HG03457 (cell line): ENCODE measurements around the gene GBGT1.
"Not testable (repeated sequence)": the region's sequence is repeated elsewhere in the genome, so short reads cannot be mapped to it uniquely, and the experiment has no call there.

ENCODE experiments used
- ATAC-seq: cut with Tn5 transposase; IDR thresholded peaks from one replicate; pipeline ENCODE4 v1.9.1; 2021; ENCODE audit warnings: moderate number of reproducible peaks; ENCODE audit not compliant: unreplicated experiment

GBGT1 gene

GRCh38 chr9:133163504-133164172 is at the start of gene GBGT1:
Gene GBGT1 (minus strand): TSS chr9:133163914. CDS start chr9:133162412, 1,502 bp downstream.
- no peak for ATAC-seq

GRCh38 chr9:133210609-133211008 is 46.9 kb upstream of the GBGT1 start:
- no peak for ATAC-seq

- ATAC-seq = no peak
Observed at GRCh38 chr9:133210202-133210532, 46.5 kb upstream of the GBGT1 start.

DNA sequence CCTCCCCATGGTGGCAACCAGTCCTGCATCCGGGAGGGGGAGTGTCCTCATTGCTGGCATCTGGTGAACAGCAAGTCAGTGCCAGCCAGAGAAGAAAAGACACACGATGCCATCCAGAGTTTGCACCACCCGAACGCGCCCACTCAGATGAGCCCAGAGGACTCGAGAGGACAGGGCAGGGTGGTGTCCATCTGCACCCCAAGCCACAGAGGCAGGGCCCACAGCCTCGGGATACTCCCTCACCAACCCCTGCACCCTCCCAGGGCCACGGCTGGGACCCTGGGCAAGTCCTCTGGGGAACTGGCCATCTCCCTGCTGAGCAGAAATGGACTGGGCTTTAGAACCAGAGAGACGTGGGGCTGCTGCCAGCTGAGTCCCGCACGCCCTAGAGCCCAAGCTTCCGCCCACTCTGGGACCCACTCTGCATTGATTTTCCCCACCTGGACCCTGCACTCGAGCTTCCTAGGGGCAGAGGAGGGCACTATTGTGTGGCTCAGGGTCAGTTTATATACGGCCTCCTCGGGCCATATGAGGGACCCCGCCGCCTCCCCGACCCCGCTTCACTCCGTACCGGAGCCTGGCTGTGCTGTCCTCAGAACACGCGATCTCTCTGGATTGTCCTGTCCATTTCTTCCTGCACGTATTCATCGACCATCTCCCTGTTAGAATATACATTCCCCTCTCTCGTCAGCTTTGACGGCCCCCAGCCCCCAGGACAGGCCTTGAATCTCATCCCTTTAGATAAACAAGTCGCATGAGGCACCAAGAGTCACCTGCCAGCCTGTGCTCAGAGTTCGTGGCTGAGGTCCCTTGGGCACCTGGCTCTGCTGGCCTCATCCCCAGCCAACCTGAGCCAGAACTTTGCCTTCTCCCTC is 45.9 kb upstream of the GBGT1 start:
- not testable (repeated sequence) for ATAC-seq

DNA sequence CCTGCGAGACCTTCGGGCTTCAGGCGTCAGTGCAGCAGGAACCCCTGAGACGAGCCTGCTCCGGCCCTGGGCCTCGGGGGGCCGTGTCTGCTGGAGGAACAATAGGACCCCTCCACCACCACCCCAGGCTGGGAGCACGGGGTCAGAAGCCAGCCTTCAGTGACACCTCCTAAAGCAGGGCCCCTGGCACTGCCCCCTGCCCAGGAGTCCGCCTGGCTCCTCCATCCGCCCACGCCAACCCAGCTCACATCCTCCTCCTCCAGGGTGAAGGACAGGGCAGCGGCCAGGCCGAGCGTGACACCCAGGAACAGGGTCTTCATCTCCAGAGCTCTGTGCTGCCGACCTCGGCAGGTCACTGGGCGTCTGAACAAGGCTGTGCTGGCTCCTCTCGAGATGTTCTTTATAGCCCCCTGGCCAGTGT is 45.2 kb upstream of the GBGT1 start, which contains the start of gene OBP2B:
OBP2B (minus strand) TSS at position 371 of the 421 bp plus-strand sequence; CDS start at position 320, 51 bp downstream.
- not testable (repeated sequence) for ATAC-seq

GRCh38 chr9:133208171-133208879 is 44.6 kb upstream of the GBGT1 start:
- not testable (repeated sequence) for ATAC-seq

DNA sequence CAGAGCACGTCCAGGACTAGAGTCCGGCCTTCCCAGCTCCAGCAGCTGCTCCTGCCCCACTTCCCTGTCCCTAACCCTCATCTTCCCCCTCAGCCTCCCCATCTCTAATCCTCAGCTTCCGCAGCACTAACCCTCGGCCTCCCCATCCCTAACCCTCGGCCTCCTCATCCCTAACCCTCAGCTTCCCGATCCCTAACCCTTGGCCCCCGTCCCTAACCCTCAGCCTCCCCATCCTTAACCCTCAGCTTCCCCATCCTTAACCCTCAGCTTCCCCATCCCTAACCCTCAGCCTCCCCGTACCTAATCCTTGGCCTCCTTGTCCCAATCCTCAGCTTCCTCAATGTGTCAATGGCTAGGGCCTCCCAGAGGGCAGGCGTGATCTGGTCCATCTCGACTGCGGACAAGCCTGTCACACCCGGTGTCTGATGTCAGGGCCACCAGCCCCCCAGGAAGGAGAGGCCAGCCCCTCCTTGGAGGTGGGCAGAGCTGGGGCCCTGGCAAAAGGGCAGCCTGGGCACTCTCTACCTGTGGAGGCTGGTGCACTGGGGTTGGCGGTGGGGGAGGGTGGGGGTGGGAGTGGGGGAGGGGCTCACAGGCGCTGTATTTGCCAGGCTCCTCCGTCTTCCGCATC is 43.9 kb upstream of the GBGT1 start:
- ATAC-seq = no peak

- no peak for ATAC-seq
Observed at GRCh38 chr9:133207021-133207531, 43.4 kb upstream of the GBGT1 start.

DNA sequence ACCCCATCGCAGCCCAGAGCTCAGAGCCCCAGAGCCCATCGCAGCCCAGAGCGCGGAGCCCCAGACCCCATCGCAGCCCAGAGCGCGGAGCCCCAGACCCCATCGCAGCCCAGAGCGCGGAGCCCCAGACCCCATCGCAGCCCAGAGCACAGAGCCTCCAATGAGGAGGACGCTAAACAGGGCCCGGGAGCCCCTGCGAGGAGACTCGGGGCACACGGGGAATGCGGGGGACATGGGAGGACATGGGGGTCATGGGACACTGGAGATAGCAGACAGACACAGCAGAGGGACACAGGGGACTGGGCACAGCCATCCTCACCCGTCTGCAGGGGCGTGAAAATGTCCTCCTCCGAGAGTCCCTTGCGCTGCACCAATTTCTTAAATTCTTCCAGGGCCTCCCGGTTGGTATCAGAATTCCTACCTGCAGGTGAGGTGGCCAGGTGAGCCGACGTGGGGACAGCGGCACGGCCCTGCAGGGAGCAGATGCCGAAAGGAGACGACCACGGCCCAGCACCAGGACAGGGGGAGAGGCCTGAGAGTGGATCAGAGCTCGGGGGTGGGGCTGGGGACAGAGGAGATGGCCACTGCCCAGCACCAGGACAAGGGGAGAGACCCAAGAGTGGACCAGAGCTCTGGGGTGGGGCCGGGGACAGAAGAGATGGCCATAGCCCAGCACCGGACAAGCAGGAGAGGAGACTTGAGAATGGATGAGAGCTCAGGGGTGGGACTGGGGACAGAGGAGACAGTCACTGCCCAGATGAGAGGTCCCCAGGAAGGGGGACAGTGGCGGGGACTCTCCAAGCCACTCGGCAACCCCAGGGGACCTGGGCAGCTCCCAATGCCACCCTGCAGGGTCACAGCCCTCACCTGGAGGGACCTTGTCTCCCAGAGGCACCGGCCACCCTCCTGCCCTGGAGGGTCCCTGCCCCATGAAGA is 42.5 kb upstream of the GBGT1 start:
- ATAC-seq = no peak

DNA sequence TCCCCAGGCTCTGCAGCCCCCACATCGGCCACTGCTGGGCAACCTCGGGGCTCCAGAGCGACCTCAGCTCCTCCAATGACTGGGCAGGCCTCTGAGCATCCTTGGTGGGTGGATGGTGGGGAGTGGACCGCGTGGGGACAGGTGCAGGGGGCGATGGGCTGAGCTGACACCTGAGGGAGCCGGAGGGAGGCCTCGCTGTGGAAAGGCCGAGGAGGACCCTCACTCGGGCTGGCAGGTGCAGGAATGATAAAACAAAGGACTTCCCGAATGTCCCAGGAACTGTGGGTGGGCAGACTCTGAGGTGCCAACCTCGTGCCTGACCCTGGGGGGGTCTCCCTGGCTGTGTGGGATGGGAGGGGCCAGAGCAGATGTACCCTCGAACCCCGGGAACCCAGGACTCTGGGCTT is 41.8 kb upstream of the GBGT1 start:
- not testable (repeated sequence) for ATAC-seq

DNA sequence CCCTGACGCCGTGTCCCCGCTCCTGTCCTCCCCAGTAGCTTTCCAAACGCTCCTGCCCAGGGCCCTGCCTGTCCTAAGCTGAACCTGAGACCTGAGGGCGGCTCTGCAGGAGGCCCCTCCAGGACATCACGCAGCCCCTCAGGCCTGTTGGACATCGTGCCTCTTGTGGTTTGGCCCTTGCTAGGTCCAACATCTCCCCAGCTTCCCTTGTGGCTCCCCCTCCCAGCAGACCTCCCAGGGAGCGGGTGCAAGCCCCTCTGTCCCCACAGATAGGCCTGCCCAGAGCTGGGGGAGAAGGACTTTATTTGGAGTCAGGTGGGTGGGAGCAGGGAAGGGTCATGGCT is 41.3 kb upstream of the GBGT1 start:
- no peak for ATAC-seq

DNA sequence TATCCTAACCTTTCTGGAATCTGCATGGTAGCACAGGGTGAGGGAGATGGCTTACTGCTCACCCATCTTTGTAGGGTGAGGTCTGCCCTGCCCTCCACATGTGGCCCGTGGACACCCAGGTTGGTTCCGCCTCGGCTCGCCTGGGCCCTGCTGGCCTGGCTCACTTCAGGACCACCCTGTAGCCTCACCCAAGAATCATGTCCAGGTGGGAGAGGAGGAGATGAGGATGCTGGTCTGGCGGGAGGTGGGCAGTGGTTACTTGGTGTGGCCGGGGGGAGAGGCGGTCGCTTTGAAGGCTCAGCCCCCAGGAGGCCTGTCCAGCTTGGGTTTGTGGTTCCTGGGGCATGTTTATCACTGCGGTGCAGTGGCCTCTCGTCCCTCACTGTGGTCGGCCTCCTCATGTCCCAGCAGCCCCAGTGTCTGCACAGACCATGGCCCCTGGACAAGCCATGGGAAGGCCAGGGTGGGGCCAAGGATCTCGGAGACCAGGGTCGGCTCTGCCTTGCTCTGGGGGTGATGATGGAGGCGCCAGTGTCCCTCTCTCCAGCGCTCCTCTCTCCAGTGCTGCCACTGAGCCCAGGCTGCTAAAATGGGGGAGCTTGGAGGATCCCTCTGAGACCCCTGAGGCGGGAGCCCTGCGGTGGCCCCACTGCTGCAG is 40.8 kb upstream of the GBGT1 start:
- ATAC-seq = no peak

DNA sequence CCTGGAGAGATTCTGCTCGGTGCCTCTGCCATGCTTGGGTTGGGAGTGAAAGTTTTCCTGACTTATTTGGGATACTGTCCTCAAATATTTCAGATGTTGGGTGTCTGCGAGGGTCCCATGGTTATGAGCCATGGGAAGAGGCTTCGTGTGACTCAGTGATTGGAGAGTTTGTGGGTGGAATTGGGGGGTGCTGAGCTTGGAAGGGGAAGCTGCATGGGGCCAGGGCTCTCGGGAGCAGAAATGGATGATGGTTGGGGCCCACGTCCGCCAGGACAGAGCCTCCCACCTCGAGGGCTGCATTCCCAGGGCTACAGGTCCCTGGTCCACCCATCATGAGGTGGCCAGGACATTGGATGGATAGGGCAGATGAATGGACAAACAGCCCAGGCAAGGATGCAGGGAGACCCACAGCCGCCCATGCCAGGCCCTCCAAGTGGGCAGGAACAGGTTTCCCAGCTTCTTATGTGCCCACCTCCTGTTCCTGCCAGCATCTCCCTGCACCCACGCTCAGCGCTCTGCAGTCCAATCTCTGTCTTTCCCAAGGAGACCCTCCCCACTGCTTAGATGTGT is 39.9 kb upstream of the GBGT1 start:
- ATAC-seq = no peak

GRCh38 chr9:133202688-133203453 is 39.2 kb upstream of the GBGT1 start:
- no peak for ATAC-seq

GRCh38 chr9:133202145-133202513 is 38.4 kb upstream of the GBGT1 start:
- no peak for ATAC-seq

DNA sequence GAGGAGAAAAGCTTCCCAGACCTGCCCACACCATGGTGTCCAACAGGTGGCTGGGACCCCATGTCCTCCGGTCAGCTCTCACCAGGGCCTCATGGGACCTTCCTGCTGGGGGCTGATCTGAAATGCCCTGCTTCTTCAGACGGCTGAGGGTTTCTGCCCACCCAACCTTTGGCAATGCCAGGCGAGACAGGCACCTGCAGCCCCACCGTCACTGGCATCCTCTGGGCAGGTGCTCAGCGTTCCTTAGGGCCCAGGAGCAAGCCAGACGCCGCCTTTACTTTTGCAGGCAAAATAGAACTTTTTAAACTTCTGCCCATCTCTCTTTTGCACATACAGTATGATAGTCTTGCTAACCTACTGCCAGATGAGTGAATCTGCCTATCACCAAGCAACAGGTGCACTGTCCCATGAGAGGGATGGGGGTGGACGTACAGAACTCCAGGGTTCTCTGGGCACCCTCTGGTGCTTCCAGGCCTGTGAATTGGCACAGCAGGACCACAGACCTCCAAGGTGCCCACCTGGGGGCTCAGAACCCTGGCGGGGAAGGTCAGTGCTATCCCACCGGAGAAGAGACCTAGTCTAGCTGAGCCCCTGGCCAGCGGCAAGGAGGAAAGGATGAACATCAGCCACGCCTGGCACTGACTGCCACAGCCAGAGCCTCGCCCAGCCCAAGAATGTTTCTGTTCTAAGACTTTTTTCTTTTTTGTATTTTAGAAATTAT is 37.9 kb upstream of the GBGT1 start:
- ATAC-seq = no peak

- ATAC-seq = no peak
Observed at GRCh38 chr9:133200631-133201030, 36.9 kb upstream of the GBGT1 start.
